CD4-positive, alpha-beta T cell treated with Interleukin-17A for 1 hour (primary cell): ENCODE data around the gene C16orf82.

Experiments used
- DNase-seq: peaks from one replicate; pipeline ENCODE4 v3.0.0-alpha.2; 2020

Gene C16orf82

GRCh38 chr16:27096375-27096774 is 29.6 kb downstream of the C16orf82 start:
- no peak for DNase-seq

- DNase-seq, result no peak
Observed at GRCh38 chr16:27097800-27098230, 31.1 kb downstream of the C16orf82 start.

DNA sequence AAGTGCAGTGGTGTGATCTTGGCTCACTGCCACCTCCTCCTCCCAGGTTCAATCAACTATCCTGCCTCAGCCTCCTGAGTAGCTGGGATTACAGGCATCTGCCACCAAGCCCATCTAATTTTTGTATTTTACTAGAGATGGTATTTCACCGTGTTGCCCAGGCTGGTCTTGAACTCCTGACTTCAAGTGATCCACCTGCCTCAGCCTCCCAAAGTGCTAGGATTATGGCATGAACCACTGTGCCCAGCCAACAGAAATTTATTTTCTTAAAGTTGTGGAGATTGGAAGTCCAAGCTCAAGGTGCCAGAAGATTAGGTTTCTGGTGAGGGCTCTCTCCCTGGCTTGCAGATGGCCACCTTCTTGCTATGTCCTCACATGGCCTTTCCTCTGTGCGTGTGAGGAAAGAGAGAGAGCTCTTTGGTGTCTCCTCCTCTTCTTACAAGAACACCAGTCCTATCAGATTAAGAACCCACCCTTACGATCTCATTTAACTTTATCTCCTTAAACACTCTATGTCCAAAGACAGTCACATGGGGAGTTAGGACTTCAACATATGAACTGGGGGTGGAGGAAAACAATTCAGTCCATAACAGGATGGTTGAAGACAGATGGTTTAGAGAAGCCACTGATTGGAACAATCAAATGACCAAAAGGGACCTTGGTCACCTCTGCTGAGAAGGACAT is 31.8 kb downstream of the C16orf82 start:
- no peak for DNase-seq

DNA sequence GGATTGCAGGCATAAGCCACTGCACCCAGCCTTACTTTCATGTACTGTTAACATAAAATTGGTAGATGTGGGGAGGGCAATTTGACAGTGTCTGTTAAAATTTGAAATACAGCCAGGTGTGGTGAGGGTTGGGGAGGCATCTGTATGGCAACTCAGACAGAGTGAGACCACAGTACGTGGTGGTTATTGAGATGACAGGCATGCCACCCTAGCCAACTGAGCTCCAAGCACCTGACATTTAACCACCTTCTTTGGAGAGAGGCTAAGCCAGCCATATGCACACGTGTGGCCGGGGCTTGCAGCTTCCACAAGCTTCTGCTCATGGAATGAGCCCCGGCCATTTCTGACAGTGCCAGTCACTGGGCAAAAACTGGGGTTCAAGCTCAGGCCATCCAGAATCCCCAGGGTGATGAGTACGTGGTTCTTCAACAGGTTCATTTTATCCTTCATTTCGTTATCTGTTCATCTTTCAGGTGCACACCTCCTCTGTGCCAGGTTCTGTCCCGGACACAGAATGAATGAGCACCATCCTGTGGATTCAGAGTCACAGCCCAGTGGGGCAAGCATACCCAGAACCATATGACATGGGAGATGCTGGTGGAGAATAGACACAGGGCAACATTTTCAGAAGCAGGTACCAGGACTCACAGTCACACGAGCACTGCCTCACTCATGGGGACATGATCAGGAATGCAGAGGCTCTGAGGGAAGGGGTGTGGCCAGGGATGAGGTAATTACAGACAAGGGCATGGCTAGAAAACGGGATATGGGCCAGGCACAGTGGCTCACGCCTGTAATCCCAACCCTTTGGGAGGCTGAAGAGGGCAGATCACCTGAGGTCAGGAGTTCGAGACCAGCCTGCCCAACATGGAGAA is 36.2 kb downstream of the C16orf82 start:
- DNase-seq, result no peak

DNA sequence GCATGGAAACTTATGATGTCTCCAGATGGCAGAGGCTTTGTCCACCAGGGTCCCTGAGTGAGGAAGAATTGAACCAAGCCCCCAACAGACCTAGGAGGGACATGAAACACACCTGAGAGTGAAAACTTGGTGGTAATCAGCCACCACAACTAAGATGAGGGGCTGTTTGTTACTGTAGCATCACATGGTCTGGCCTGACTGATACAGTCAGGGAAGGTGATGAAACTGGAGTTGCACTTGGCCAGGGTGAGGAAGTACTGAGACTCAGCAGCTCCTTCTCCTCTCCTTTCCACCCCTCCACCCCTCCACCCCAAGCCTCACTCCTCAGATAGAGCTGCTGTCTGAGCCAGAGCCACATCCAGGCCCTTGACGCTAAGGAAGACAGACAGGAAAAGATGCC is 37.2 kb downstream of the C16orf82 start:
- no peak for DNase-seq

GRCh38 chr16:27106305-27106704 is 39.6 kb downstream of the C16orf82 start:
- no peak for DNase-seq

DNA sequence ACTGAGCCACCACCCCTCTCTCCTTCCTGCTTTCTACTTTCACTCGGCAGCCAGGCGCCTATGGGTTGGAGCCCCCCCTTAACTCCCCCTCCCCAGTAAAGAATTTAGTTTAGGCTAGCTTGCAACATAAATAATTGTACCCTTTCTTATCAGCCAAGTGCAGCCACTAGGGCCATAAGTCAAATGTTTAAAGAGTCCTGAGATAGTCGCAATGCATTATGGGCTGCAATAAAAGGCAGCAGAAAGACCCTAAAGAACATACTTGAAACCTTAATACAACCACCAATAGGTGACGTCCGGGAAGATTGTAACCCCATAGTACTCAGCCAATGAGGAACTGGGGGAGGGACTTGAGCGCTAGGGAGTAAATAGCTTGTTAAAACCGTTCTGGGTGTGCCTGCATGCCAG is 40.5 kb downstream of the C16orf82 start:
- no peak for DNase-seq

DNA sequence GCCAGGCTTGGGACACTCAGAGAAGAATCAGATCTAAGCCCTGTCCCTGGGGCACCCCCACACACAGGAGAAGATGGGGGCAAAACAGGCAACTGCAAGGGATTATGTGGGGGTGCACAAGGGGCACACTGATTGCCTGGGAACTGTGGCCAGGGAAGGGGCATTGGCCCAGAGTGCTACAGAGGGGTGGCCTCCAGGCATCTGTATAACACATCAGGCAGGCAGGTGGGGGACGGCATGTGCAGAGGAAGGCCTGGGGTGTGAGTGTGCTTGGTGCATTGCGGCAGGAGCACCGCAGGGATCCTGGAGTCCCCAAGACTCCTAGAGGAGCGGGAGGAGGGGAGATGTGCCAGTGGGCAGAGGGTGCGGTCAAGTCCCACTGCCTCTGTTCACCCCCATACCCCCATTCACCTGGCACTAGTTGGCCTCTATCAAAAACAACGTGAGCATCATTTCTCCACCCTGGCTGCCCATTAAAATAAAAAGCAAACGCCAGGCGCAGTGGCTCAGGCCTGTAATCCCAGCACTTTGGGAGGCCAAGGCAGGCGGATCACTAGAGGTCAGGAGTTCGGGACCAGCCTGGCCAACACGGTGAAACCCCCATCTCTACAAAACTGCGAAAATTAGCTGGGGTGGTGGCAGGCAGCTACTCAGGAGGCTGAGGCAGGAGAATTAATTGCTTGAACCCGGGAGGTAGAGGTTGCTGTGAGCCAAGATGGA is 41.5 kb downstream of the C16orf82 start:
- no peak for DNase-seq

DNA sequence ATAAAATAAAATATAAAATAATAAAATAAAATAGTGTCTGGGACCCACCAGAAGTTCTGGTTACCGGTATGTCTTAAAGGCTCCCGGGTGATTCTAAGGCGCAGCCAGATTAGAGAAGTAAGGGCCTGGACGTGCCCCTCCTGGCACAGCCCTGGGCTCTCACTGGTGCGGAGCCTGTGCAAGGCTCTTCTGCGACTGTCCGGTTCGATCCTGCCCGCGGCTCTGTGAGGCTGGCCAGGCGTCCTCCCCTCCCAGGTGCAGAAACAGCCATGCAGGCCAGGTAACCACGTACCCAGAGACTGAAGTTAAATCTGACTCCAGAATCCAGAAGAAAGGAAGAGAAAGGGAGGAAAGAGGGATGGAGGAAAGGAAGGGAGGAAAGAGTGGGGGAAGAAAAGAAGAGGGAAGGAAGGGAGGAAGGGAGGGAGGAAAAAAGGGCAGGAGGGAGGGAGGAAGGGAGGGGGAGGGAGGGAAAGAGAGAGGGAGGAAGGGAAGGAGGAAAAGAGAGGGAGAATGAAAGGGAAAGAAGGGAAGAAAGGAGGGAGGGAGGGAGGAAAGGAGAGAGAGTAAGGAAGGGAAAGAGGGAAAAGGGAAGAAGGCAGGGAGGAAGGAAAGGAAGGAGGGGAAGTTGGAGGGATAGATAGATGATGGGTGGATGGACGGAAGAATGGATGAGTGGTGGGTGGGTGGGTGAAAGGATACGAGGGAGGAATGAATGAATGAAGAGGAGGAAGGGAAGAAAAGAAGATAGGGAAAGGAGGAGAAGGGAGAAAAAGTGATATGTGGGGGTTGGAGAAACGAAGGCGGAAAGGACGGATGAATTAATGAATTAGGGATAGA is 42.3 kb downstream of the C16orf82 start:
- DNase-seq, result no peak

- peak; percentile 71 for DNase-seq
Observed at GRCh38 chr16:27109666-27110523, 43.2 kb downstream of the C16orf82 start.

DNA sequence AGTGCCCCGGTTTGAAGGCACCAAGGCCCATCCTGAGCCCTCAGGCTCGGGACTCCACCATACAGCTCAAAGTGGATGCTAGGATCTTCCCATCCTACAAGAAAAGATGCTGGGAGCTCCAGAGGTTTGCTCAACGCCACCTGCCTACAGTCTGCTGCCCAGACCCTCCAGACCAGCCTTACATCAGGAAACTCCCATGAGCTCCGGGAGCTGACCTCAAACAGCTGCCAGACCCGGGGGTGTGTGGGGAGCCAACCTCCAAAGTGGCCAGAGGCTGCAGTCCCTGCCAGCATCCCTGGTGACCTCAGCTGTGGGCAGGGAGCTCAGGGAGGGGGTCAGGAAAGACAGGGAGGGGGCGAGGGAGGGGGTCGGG is 43.8 kb downstream of the C16orf82 start:
- DNase-seq, result no peak

DNA sequence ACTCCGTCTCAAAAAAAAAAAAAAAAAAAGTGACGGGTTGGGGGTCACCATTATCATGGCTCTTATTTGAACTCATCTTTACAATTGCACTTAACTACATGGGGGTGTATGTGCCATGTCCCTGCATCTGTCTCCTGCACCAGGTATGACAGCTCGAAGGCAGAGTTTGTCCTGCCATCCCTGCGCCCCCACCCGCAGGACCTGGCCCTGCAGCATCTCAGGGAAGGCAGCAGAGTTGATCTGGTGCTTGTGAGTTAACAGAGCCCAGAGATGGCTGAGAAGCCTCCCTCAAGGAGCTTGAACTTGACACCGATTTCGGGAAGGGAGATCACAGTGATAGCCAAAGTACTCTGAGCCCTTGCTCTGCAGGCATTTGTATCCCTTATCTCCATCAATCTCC is 44.8 kb downstream of the C16orf82 start:
- no peak for DNase-seq

DNA sequence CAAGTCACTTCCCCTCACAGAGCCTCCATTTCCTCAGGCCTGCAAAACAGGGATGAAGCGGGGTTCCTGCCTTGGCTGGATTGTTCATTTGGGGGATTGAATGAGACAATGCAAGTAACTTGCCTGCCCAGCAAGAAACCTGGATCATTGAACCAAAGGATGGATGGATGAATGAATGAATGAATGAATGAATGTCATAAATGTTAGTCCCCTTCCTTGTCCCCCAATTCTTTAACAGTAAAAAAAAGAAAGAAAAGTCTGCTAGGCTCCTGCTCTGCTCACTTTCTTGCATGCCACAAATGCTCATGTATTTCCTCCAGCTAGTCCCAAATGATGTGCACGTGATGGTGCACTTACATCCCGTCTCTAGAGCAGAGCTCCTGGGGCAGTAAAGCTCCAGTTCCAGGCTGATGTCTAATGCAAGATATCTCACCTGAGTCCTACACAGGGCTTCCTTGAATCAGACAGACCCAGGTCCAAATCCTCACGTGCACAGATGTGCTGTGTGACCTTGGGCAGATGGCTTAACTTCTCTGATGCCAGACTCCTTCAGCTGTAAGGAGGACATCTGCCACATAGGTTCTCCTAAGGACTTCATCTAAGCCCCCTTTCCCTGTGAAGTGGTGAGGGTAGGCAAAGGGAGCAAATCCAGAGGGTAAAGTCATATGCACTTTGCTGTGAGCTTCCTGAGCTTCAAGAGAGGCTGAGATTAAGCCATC is 45.5 kb downstream of the C16orf82 start:
- DNase-seq, result no peak

DNA sequence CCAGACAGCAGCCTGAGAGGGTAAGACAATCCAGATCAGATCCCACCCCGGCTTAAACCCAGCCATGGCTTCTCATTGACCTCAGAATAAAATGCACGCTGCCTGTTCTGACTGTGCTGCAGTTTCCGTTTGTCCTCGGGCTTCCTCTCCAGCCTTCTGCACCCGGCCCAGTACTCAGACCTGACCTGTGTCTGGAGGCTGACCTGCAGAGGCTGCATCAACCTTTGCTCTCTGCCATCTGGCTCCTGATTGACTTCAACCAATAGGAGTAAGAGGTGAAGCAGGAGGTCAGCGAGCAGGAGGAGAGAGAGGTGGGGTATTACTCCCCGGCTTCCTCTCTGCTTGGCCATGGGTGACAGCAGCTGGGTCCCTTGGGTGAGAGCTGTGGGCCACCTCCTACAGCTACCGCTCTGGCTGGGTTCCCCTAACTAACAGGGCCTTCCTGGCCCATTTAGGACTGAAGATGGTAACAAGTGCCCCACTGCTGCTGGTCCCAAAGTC is 46.7 kb downstream of the C16orf82 start:
- DNase-seq, result no peak

DNA sequence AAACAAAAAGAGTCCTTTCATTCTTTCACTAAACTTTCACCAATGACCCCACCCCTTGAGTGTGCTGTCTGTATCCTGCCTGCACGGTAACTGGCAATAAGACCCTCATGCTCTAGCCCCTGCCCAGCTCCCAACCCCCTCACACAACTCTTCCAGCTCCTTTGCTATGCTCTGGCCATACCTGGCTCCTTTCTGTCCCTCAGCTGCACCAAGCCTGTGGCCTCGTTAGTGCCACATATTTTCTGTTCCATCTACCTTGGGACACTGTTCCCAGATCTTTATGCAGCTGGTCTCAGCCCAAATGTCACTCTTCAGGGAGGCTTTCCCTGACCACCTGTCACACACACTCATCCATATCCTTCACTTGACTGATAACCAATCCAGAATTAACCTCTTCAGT is 47.3 kb downstream of the C16orf82 start:
- no peak for DNase-seq

- DNase-seq, result no peak
Observed at GRCh38 chr16:27118526-27118925, 51.8 kb downstream of the C16orf82 start.
